ENCODE data around the gene TXN2.
"Not testable (repeated sequence)": the region's sequence is repeated elsewhere in the genome, so short reads cannot be mapped to it uniquely, and the experiment has no call there.

The TXN2 gene

DNA sequence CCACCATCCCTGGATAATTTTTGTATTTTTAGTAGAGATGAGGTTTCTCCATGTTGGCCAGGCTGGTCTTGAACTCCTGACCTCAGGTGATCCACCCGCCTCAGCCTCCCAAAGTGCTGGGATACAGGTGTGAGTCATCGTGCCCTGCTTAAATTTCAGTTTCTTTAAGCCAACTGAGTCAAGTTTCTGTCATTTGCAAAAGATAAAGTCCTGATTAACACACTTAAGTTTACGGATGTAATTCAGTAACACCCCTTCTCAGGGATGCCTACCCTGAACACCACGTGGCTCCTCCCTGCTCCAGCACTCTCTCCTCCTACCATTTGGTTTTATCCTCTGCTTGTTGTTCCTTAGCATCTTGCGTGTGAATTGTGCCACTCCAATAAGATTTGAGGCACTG lies 57.0 kb downstream of the TXN2 start:
- H3K9me2 ChIP-seq (ENCODE audit: low read depth, low read length); H3K9me3 ChIP-seq (ENCODE audit: low read length); H3K4me3 ChIP-seq (ENCODE audit: low read depth, low read length, poor library complexity, severe bottlenecking); H3K9ac ChIP-seq (ENCODE audit: low read length); H4K20me1 ChIP-seq (ENCODE audit: insufficient read depth, low read length); H3K36me3 ChIP-seq (ENCODE audit: insufficient read depth, low read length); H3K4me2 ChIP-seq (ENCODE audit: low read length); H3K79me2 ChIP-seq (ENCODE audit: insufficient read depth, low read length); H3K27ac ChIP-seq (ENCODE audit: low read depth, low read length, poor library complexity, severe bottlenecking); H3F3A ChIP-seq (ENCODE audit: insufficient read depth, low read length); H2AFZ ChIP-seq (ENCODE audit: low read length); H3K27me3 ChIP-seq (ENCODE audit: insufficient read depth, low read length): not testable (repeated sequence)
- H3K4me1 ChIP-seq (ENCODE audit: insufficient read depth, low read length, severe bottlenecking), result peaks cover 24% of the 10 kb centered on the region

DNA sequence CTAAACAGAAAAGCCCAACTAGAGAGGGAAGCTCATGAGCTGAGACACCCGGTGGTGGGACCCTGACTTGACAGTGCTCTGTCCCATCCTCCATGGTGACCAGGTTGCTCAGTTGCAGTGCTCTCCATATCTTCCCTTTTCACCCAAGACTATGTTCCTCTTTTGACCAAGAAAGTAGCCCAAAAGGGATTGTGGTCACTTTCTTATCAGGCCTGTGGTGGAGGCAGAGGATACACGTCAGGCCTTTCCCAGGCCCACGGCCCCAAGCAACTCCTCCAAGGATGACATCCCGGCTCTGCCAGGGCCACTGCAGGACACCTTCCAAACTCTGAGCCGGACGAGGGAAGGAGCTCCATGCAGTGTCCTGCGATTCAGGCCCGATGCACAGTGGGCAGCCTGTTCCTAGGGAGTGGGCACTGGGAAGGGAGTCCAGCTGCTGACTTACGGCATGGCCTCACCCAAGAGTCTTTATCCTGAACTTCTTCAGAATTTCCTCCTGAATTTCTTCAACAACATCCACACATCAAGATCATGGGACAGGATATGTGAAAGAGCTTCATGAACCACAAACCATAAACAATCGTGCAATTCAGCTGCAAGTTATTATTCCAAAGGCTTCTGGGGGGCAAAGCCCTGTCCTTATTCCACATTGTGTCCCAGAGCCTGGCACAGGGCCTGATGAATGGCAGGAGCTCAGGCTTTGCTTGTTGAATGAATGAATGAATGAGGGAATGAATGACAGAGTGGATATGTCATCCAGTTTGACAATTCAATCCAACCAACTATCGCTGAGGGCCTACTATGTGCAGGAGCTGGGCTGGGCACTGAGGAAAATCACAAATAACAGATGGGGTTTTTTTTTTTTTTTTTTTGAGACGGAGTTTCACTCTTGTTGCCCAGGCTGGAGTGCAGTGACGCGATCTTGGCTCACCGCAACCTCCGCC lies 57.7 kb downstream of the TXN2 start:
- Histone ChIP-seq H3K4me1 (ENCODE audit: insufficient read depth, low read length, severe bottlenecking) (peaks cover 31% of the 10 kb centered on the region), H3K4me2 (ENCODE audit: low read length) (no peak overlapping the region), H4K20me1 (ENCODE audit: insufficient read depth, low read length) (no peaks in the 10 kb centered on the region), H3K27ac (ENCODE audit: low read depth, low read length, poor library complexity, severe bottlenecking) (no peak overlapping the region), H3K27me3 (ENCODE audit: insufficient read depth, low read length) (no peaks in the 10 kb centered on the region), H3K9me2 (ENCODE audit: low read depth, low read length) (no peaks in the 10 kb centered on the region), H3K36me3 (ENCODE audit: insufficient read depth, low read length) (no peaks in the 10 kb centered on the region), H2AFZ (ENCODE audit: low read length) (no peak overlapping the region), H3K4me3 (ENCODE audit: low read depth, low read length, poor library complexity, severe bottlenecking) (no peak overlapping the region), H3K9ac (ENCODE audit: low read length) (no peak overlapping the region), H3K9me3 (ENCODE audit: low read length) (no peaks in the 10 kb centered on the region), H3F3A (ENCODE audit: insufficient read depth, low read length) (0 out of 2 replicates have a peak, but pooled peaks cover 6% of the 10 kb centered on the region), H3K79me2 (ENCODE audit: insufficient read depth, low read length) (no peaks in the 10 kb centered on the region)
- TF ChIP-seq EZH2 (IDR thresholded peaks at IDR 0.05; ENCODE audit: borderline replicate concordance, low read length), result no peak
- no peak for TF ChIP-seq CTCF (IDR thresholded peaks at IDR 0.05; ENCODE audit: low read length)

DNA sequence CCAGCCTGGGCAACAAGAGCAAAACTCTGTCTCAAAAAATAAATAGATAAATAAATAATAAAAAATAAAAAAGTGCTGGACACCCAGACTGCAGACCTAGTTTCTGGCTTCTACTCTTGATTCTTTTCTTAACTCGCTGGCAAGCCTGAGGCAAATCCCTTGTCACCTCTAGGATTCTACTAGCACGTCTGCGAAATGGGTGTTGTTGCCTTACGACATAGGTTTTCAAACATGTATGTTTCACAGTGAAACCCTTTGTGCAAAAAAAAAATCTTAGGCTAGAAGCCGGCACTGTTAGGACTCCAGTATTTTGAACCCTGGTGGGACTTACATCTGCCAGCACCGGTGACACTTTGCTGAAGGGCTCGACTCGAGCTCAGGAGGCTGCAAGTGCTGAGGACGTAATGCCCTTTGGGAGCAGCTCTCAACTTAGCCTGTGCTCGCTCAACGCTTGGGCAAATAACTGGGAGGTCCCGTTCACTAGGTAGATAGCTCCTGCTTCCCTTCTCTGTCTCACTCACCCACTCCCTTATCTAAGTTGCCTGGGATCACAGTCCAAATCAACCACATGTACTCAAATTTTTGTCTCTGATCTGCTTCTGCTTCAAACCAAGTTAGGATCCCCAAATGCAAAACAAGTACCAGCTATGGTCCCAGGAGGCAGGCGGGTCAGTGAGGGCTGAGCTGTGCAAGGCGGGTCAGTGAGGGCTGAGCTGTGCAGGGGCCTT lies 59.0 kb downstream of the TXN2 start:
- peak overlapping the region; percentile 62 for H3K27ac ChIP-seq (ENCODE audit: low read depth, low read length, poor library complexity, severe bottlenecking)
- peaks cover 33% of the 10 kb centered on the region for H3K4me1 ChIP-seq (ENCODE audit: insufficient read depth, low read length, severe bottlenecking)
- H4K20me1 ChIP-seq (ENCODE audit: insufficient read depth, low read length), result no peaks in the 10 kb centered on the region
- no peaks in the 10 kb centered on the region for H3K27me3 ChIP-seq (ENCODE audit: insufficient read depth, low read length)
- peak overlapping the region; percentile 30; the same call in 1 of the 2 replicates for H3K9ac ChIP-seq (ENCODE audit: low read length)
- peak overlapping the region; percentile 55; the same call in 1 of the 2 replicates for H3K4me2 ChIP-seq (ENCODE audit: low read length)
- H3F3A ChIP-seq (ENCODE audit: insufficient read depth, low read length), result 0 out of 2 replicates have a peak, but pooled peaks cover 6% of the 10 kb centered on the region
- H2AFZ ChIP-seq (ENCODE audit: low read length), result 0 out of 2 replicates have a peak overlapping the region, but pooled peaks have one; percentile 3
- no peaks in the 10 kb centered on the region for H3K36me3 ChIP-seq (ENCODE audit: insufficient read depth, low read length)
- no peaks in the 10 kb centered on the region for H3K9me2 ChIP-seq (ENCODE audit: low read depth, low read length)
- no peak for TF ChIP-seq CTCF (IDR thresholded peaks at IDR 0.05; ENCODE audit: low read length)
- TF ChIP-seq EZH2 (IDR thresholded peaks at IDR 0.05; ENCODE audit: borderline replicate concordance, low read length), result no peak
- no peaks in the 10 kb centered on the region for H3K9me3 ChIP-seq (ENCODE audit: low read length)
- H3K79me2 ChIP-seq (ENCODE audit: insufficient read depth, low read length), result no peaks in the 10 kb centered on the region
- no peak overlapping the region for H3K4me3 ChIP-seq (ENCODE audit: low read depth, low read length, poor library complexity, severe bottlenecking)

Data from OCI-LY1 (cell line).